Tibial artery (tissue), 4 donors: Measurements from ENCODE around the gene ZNF267.
"Not testable (repeated sequence)": the region's sequence is repeated elsewhere in the genome, so short reads cannot be mapped to it uniquely, and the experiment has no call there.

Experiments used
- DNase-seq, 2 donors: peaks; one replicate each; pipeline ENCODE4 v3.0.0-alpha.2; 2019
- H3K27ac ChIP-seq, 2 donors: fragments of 200-600 bp; sonication (generic) in 1 of 2; 1 replicate in 1 of 2; 2 replicates in 1 of 2; pipeline ENCODE4 v1.5.1; 2018 to 2019; ENCODE audit warnings: mild to moderate bottlenecking in 1 of 2
- H3K27me3 ChIP-seq, 2 donors: fragments of 200-600 bp; sonication (generic) in 1 of 2; one replicate each; pipeline versions ENCODE4 v1.5.1 to v1.6.0; 2016 to 2019
- H3K36me3 ChIP-seq, 3 donors: fragments of 200-600 bp; sonication (generic) in 2 of 3; one replicate each; pipeline ENCODE4 v1.5.1; 2016 to 2019; ENCODE audit warnings: mild to moderate bottlenecking in 2 of 3
- H3K4me1 ChIP-seq, 4 donors: fragments of 200-600 bp; sonication (generic) in 2 of 4; 1 replicate in 3 of 4; 2 replicates in 1 of 4; pipeline ENCODE4 v1.5.1; 2016 to 2019
- H3K4me3 ChIP-seq, 2 donors: fragments of 200-600 bp; sonication (generic) in 1 of 2; 1 replicate in 1 of 2; 2 replicates in 1 of 2; pipeline ENCODE4 v1.5.1; 2018 to 2019; ENCODE audit warnings: mild to moderate bottlenecking in 2 of 2
- H3K9me3 ChIP-seq, 3 donors: fragments of 200-600 bp; sonication (generic) in 1 of 3; one replicate each; pipeline ENCODE4 v1.5.1; 2016 to 2019
- CTCF ChIP-seq, 2 experiments: fragments of 200-600 bp in 1 of 2; fragments of 450-650 bp in 1 of 2; IDR thresholded peaks; one replicate each; pipeline ENCODE4 v1.5.1; 2017 to 2019; ENCODE audit warnings: antibody characterized with exemption in 2 of 2, mild to moderate bottlenecking in 1 of 2, moderate library complexity in 1 of 2
- intact Hi-C: fragments of 100-400 bp; cut with DNase I; formaldehyde crosslinking; loops from one replicate; pipeline ENCODE4 v1.15.0; 2023; ENCODE audit warnings: low total_unique reads

Gene ZNF267

GRCh38 chr16:31879937-31880321 lies 6.3 kb downstream of the ZNF267 start:
- DNase-seq, result no peak
- Histone ChIP-seq H3K4me3 (no peak overlapping the region), H3K27ac (peak overlapping the region; percentile 21 to 32), H3K4me1 (peaks cover 0 to 61% (median 34%) of the 10 kb centered on the region in 4 donors), H3K9me3 (no peaks in the 10 kb centered on the region), H3K27me3 (no peaks in the 10 kb centered on the region), H3K36me3 (peaks cover 0 to 7% (median under 1%) of the 10 kb centered on the region in 3 donors)
- no peak for TF ChIP-seq CTCF (IDR thresholded peaks at IDR 0.05)
- intact Hi-C loops, result loop anchor here (10.0 kb wide), 2 partner anchors 425 to 895 kb away; partner anchors contain the start of genes ARMC5 and HSD3B7

DNA sequence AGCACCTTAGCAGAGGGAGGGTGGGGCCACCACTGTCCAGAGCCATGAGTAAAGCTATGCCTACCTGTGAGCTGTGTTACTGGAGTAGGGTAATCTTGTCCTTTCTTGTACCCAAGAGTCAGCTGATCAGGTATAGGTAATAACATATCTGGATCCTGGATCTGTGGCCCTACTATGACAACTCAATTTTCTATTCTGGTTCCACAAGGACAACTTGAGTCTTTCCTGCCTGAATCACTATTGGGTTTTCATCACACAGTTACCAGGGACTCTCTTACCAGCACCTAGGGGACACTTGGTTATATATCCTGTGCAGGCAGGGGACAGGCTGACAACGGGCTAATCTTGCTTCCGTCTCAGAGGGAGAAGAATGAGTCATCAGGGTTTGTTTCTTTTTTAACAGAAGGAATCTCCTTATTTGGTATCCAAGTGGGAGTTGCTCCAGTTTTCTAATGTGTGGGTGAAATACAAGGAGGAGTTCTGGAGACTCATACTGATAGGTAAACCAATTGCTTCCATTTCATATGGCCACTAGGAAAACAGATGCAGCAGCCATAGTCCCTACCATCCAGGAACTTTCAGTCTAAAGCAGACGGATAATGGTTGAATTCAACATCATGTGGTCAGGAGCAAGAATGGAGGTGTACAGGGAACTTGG lies 6.8 kb downstream of the ZNF267 start:
- TF ChIP-seq CTCF (IDR thresholded peaks at IDR 0.05), result no peak
- H3K36me3 ChIP-seq, result peaks cover 1 to 13% (median 6%) of the 10 kb centered on the region in 3 donors
- no peaks in the 10 kb centered on the region for H3K27me3 ChIP-seq
- H3K9me3 ChIP-seq, result no peaks in the 10 kb centered on the region
- intact Hi-C loops, result no loop called here
- peak overlapping the region; percentile 21 to 32 for H3K27ac ChIP-seq
- no peak overlapping the region for H3K4me3 ChIP-seq
- peaks cover 0 to 56% (median 29%) of the 10 kb centered on the region in 4 donors for H3K4me1 ChIP-seq
- DNase-seq, result no peak

- Histone ChIP-seq H3K27ac (no peak overlapping the region), H3K4me3 (no peak overlapping the region), H3K27me3 (no peaks in the 10 kb centered on the region), H3K36me3 (peaks cover 23 to 32% (median 31%) of the 10 kb centered on the region in 3 donors), H3K4me1 (peaks cover 0 to 6% (median 1%) of the 10 kb centered on the region in 4 donors), H3K9me3 (no peaks in the 10 kb centered on the region)
- intact Hi-C loops, result no loop called here
- no peak for TF ChIP-seq CTCF (IDR thresholded peaks at IDR 0.05)
- DNase-seq, result no peak
These were observed 12.6 kb downstream of the ZNF267 start for GRCh38 chr16:31886227-31886626.

DNA sequence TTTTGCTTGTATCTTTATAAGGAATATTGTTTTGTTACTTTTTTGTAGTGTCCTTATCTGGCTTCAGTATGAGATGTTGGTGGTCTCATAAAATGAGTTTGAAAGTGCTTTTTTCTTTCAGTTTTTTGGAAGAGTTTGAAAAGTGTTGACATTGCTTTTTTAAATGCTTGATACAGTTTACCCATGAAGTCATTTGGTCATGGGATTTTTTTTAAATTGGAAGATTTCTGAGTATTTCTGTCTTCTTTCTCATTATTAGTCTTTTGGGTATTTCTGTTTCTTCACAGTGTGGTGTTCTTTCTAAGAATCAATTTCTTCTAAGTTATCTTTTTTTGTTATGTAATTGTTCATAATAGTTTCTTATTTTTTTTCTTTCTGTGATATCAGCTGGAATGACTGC lies 15.1 kb downstream of the ZNF267 start:
- Histone ChIP-seq H3K4me3 (no peak overlapping the region), H3K27me3 (no peaks in the 10 kb centered on the region), H3K36me3 (peaks cover 43 to 56% (median 54%) of the 10 kb centered on the region in 3 donors), H3K27ac (no peak overlapping the region), H3K9me3 (no peaks in the 10 kb centered on the region), H3K4me1 (no peaks in the 10 kb centered on the region)
- DNase-seq, result no peak
- TF ChIP-seq CTCF (IDR thresholded peaks at IDR 0.05), result no peak
- intact Hi-C loops, result no loop called here

DNA sequence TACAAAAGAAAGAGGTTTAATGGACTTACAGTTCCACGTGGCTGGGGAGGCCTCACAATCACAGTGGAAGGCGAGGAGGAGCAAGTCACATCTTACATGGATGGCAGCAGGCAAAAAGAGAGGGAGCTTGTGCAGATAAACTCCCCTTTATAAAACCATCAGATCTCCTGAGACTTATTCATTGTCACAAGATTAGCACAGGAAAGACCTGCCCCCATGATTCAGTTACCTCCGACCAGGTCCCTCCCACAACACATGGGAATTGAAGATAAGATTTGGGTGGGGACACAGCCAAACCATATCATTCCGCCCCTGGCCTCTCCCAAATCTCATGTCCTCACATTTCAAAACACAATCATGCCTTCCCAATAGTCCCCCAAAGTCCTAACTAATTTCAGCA lies 18.5 kb downstream of the ZNF267 start:
- DNase-seq, intact Hi-C loops, H3K9me3 ChIP-seq, H3K27me3 ChIP-seq, H3K27ac ChIP-seq, H3K4me1 ChIP-seq, H3K4me3 ChIP-seq: not testable (repeated sequence)
- peaks cover 64 to 70% (median 69%) of the 10 kb centered on the region in 3 donors for H3K36me3 ChIP-seq

GRCh38 chr16:31893824-31894223 lies 20.2 kb downstream of the ZNF267 start:
- intact Hi-C loops, result no loop called here
- Histone ChIP-seq H3K36me3 (peaks cover 76 to 86% (median 80%) of the 10 kb centered on the region in 3 donors), H3K27ac (no peak overlapping the region), H3K4me1 (no peaks in the 10 kb centered on the region), H3K9me3 (peaks cover 3 to 17% (median 9%) of the 10 kb centered on the region in 3 donors), H3K27me3 (no peaks in the 10 kb centered on the region), H3K4me3 (no peak overlapping the region)
- no peak for DNase-seq
- TF ChIP-seq CTCF (IDR thresholded peaks at IDR 0.05), result no peak
